Skeletal muscle cell (primary cell): ENCODE results near the gene SLIT2.
A peak's percentile ranks its signal among the peaks of the same experiment; 100 is the strongest.

Experiments used
- DNase-seq: peaks from one replicate; pipeline ENCODE4 v3.0.0-alpha.2; 2010; ENCODE audit warnings: low read depth
- H3K4me3 ChIP-seq: 2 replicates; pipeline ENCODE4 v1.5.1; 2011; ENCODE audit warnings: low read depth, mild to moderate bottlenecking, control low read depth, low read length, moderate library complexity

The SLIT2 gene

GRCh38 chr4:20251796-20252655 is at the start of gene SLIT2:
Gene SLIT2 (plus strand): TSS chr4:20251905. CDS start chr4:20253816, 1,911 bp downstream.
- peak; percentile 40 for DNase-seq

GRCh38 chr4:20203508-20203907 is 48.2 kb upstream of the SLIT2 start:
- DNase-seq, result peak; percentile 92
- no peak overlapping the region for H3K4me3 ChIP-seq

More at GRCh38 chr4:20251796-20252655, at the start of gene SLIT2:
- peak within 1 kb of the TSS; percentile 76 for H3K4me3 ChIP-seq

GRCh38 chr4:20217521-20217920 is 34.2 kb upstream of the SLIT2 start:
- no peak for DNase-seq
- H3K4me3 ChIP-seq, result no peak overlapping the region

GRCh38 chr4:20217951-20218350 is 33.8 kb upstream of the SLIT2 start:
- DNase-seq, result no peak
- H3K4me3 ChIP-seq, result no peak overlapping the region

GRCh38 chr4:20219521-20219920 is 32.2 kb upstream of the SLIT2 start:
- DNase-seq, result no peak
- no peak overlapping the region for H3K4me3 ChIP-seq

GRCh38 chr4:20237894-20238537 is 13.7 kb upstream of the SLIT2 start:
- H3K4me3 ChIP-seq, result no peak overlapping the region
- DNase-seq, result no peak

GRCh38 chr4:20248155-20248558 is 3.5 kb upstream of the SLIT2 start:
- peak; percentile 60 for DNase-seq

GRCh38 chr4:20249333-20249732 is 2.4 kb upstream of the SLIT2 start:
- no peak for DNase-seq
- H3K4me3 ChIP-seq, result no peak overlapping the region

More at GRCh38 chr4:20248155-20248558, 3.5 kb upstream of the SLIT2 start:
- no peak overlapping the region for H3K4me3 ChIP-seq

GRCh38 chr4:20251031-20251795 is 492 bp upstream of the SLIT2 start:
- no peak for DNase-seq
- H3K4me3 ChIP-seq, result peak overlapping the region; percentile 76

- H3K4me3 ChIP-seq, result peak overlapping the region; percentile 76
- DNase-seq, result no peak
These were observed 1.1 kb downstream of the SLIT2 start for GRCh38 chr4:20252656-20253282.

- peak overlapping the region; percentile 76 for H3K4me3 ChIP-seq
- DNase-seq, result no peak
These were observed 1.6 kb downstream of the SLIT2 start for GRCh38 chr4:20253283-20253734.

GRCh38 chr4:20253735-20254409 is 2.2 kb downstream of the SLIT2 start:
- DNase-seq, result no peak
- peak overlapping the region; percentile 76 for H3K4me3 ChIP-seq

- no peak for DNase-seq
These were observed 3.0 kb downstream of the SLIT2 start for GRCh38 chr4:20254511-20255250.

GRCh38 chr4:20255251-20255586 is 3.5 kb downstream of the SLIT2 start:
- DNase-seq, result no peak
- peak overlapping the region; percentile 76 for H3K4me3 ChIP-seq

More at GRCh38 chr4:20254511-20255250, 3.0 kb downstream of the SLIT2 start:
- H3K4me3 ChIP-seq, result peak overlapping the region; percentile 76

GRCh38 chr4:20255823-20256222 is 4.1 kb downstream of the SLIT2 start:
- peak overlapping the region; percentile 2 for H3K4me3 ChIP-seq
- no peak for DNase-seq

GRCh38 chr4:20256381-20256881 is 4.7 kb downstream of the SLIT2 start:
- peak overlapping the region; percentile 2 for H3K4me3 ChIP-seq
- DNase-seq, result no peak

- DNase-seq, result no peak
- H3K4me3 ChIP-seq, result no peak overlapping the region
These were observed 8.0 kb downstream of the SLIT2 start for GRCh38 chr4:20259707-20260106.

GRCh38 chr4:20260821-20261220 is 9.1 kb downstream of the SLIT2 start:
- H3K4me3 ChIP-seq, result no peak overlapping the region
- no peak for DNase-seq
